CD4-positive, alpha-beta T cell (primary cell): Measurements from ENCODE around the gene PCDHGC4. TPM values are rescaled to one million over a fixed set of nuclear protein-coding genes. Genes with fewer than 3 reads are reported as not detected.
A peak's percentile ranks its signal among the peaks of the same experiment; 100 is the strongest.

ENCODE experiments used
- ATAC-seq: fragments of 200-7000 bp; cut with Tn5 transposase; one replicate; pipeline ENCODE4 v1.10.0; 2022; ENCODE audit warnings: mild to moderate bottlenecking; ENCODE audit not compliant: poor library complexity
- CTCF ChIA-PET: fragments of 350-600 bp; sonication (Branson Sonifier 250); formaldehyde crosslinking; loops from one replicate; lab custom pipeline; 2021; ENCODE audit warnings: antibody characterized with exemption, inconsistent platforms; lab: Charles Lee
- POLR2A ChIA-PET: fragments of 350-600 bp; sonication (Branson Sonifier 250); formaldehyde crosslinking; loops from one replicate; lab custom pipeline; 2021; ENCODE audit warnings: antibody characterized with exemption, inconsistent platforms; lab: Charles Lee
- DNase-seq, 14 experiments: peaks; one replicate each; pipeline ENCODE4 v3.0.0-alpha.2; 2013 to 2020; ENCODE audit warnings: mixed read lengths in 2 of 14
- H3K27ac ChIP-seq, 2 donors: one replicate each; pipeline versions ENCODE4 v1.5.1 to v1.7.0; 2013; ENCODE audit warnings: low read length in 2 of 2, low read depth in 1 of 2, mild to moderate bottlenecking in 1 of 2
- H3K27me3 ChIP-seq, 2 experiments: 1 replicate in 1 of 2; 2 replicates in 1 of 2; pipeline versions ENCODE4 v1.6.1 to v1.7.0; 2013; ENCODE audit warnings: low read length in 2 of 2, control low read depth in 1 of 2, mild to moderate bottlenecking in 1 of 2, moderate library complexity in 1 of 2; ENCODE audit not compliant: insufficient read depth in 2 of 2, control insufficient read depth in 1 of 2
- H3K36me3 ChIP-seq: one replicate; pipeline ENCODE4 v1.6.1; 2013; ENCODE audit warnings: low read length, control low read depth; ENCODE audit not compliant: insufficient read depth
- H3K4me1 ChIP-seq: one replicate; pipeline ENCODE4 v1.6.1; 2013; ENCODE audit warnings: low read length, control low read depth; ENCODE audit not compliant: insufficient read depth
- H3K4me3 ChIP-seq: one replicate; pipeline ENCODE4 v1.5.1; 2013; ENCODE audit warnings: mild to moderate bottlenecking, low read length, moderate library complexity
- H3K9me3 ChIP-seq, 2 experiments: 1 replicate in 1 of 2; 2 replicates in 1 of 2; pipeline versions ENCODE4 v1.6.1 to v1.7.0; 2013; ENCODE audit warnings: low read length in 2 of 2, mild to moderate bottlenecking in 2 of 2, control low read depth in 1 of 2, moderate library complexity in 1 of 2; ENCODE audit not compliant: control insufficient read depth in 1 of 2, insufficient read depth in 1 of 2
- H3K27ac Mint-ChIP-seq: one replicate; pipeline ENCODE4 v1.8.0; 2020; ENCODE audit warnings: mixed read lengths
- H3K27me3 Mint-ChIP-seq: one replicate; pipeline ENCODE4 v1.8.0; 2021; ENCODE audit warnings: mixed read lengths
- H3K36me3 Mint-ChIP-seq: one replicate; pipeline ENCODE4 v1.8.0; 2021; ENCODE audit warnings: low read depth, mixed read lengths
- H3K4me1 Mint-ChIP-seq: one replicate; pipeline ENCODE4 v1.8.0; 2021; ENCODE audit warnings: low read depth, mixed read lengths
- H3K4me3 Mint-ChIP-seq: one replicate; pipeline ENCODE4 v1.8.0; 2020; ENCODE audit warnings: mild to moderate bottlenecking, mixed read lengths
- H3K9me3 Mint-ChIP-seq: one replicate; pipeline ENCODE4 v1.8.0; 2020; ENCODE audit warnings: mixed read lengths
- CTCF ChIP-seq: fragments of 200-600 bp; IDR thresholded peaks from one replicate; pipeline ENCODE4 v1.8.0; 2022; ENCODE audit warnings: antibody characterized with exemption, mild to moderate bottlenecking
- intact Hi-C, 2 experiments: fragments of 100-400 bp; cut with DNase I in 1 of 2; cut with micrococcal nuclease in 1 of 2; formaldehyde crosslinking; loops; one replicate each; pipeline versions ENCODE4 v1.15.1 to v1.9.0; 2023 to 2025; cut with DNase I, micrococcal nuclease
- total RNA-seq, 174 experiments: library from RNA in 2 of 174; stranded (reverse) in 2 of 174; gene quantifications; one replicate each; pipeline ENCODE4 v1.2.3 and lab custom pipeline; 2021 to 2026

The PCDHGC4 gene
- total RNA-seq, 2 experiments from 2014 or later, result not detected

- Histone ChIP-seq H3K27ac (no peak overlapping the region), H3K4me1 (no peaks in the 10 kb centered on the region), H3K9me3 (no peaks in the 10 kb centered on the region), H3K36me3 (peaks cover 70% of the 10 kb centered on the region), H3K4me3 (no peak overlapping the region), H3K27me3 (no peaks in the 10 kb centered on the region)
- Mint-ChIP-seq H3K36me3 (peaks cover 34% of the 10 kb centered on the region), H3K9me3 (no peaks in the 10 kb centered on the region), H3K4me3 (no peak overlapping the region), H3K27me3 (no peaks in the 10 kb centered on the region), H3K4me1 (peaks cover 4% of the 10 kb centered on the region), H3K27ac (peak overlapping the region; percentile 35)
- ATAC-seq (no peak), DNase-seq (no peak)
- ChIA-PET POLR2A (no interaction called here), CTCF (interaction anchor here (0.9 to 1.3 kb wide), 2 partner anchors 33 to 214 kb away, joined by 3 to 6 read pairs; partner anchors contain the start of gene TAF7)
- intact Hi-C loops, result no loop called here
- no peak for TF ChIP-seq CTCF
Measured at GRCh38 chr5:141533897-141534296, 49.1 kb downstream of the PCDHGC4 start.

- H3K27ac ChIP-seq, result no peak overlapping the region
- no peak for TF ChIP-seq CTCF
- Mint-ChIP-seq H3K4me1 (peaks cover 7% of the 10 kb centered on the region), H3K27ac (peak overlapping the region; percentile 35), H3K36me3 (peaks cover 41% of the 10 kb centered on the region), H3K27me3 (no peaks in the 10 kb centered on the region), H3K4me3 (no peak overlapping the region), H3K9me3 (no peaks in the 10 kb centered on the region)
- H3K9me3 ChIP-seq, result no peaks in the 10 kb centered on the region
- no peak overlapping the region for H3K4me3 ChIP-seq
- ATAC-seq, result no peak
- intact Hi-C loops, result no loop called here
- no peaks in the 10 kb centered on the region for H3K27me3 ChIP-seq
- no peaks in the 10 kb centered on the region for H3K4me1 ChIP-seq
- CTCF ChIA-PET, result interaction anchor here (0.6 to 3.0 kb wide), 3 partner anchors 11 to 303 kb away, joined by 3 to 11 read pairs (median 3); partner anchors contain the start of gene TAF7
- no peak for DNase-seq
- POLR2A ChIA-PET, result no interaction called here
- peaks cover 65% of the 10 kb centered on the region for H3K36me3 ChIP-seq
Measured at GRCh38 chr5:141534492-141535213, 49.8 kb downstream of the PCDHGC4 start.

Other genes with a start within 250 kb of the PCDHGC4 start
- gene PCDHB15, start 239.6 kb upstream of the PCDHGC4 start, total RNA-seq, result not detected
- gene SLC25A2, start 181.0 kb upstream of the PCDHGC4 start, total RNA-seq, result under 1 TPM in 1 of 2 experiments, not detected in 1; 0.22 TPM
- 10 to 100 TPM; 80.5 TPM for gene TAF7, start 164.2 kb upstream of the PCDHGC4 start, total RNA-seq
- not detected for gene PCDHGA1, start 154.5 kb upstream of the PCDHGC4 start, total RNA-seq
- gene PCDHGA2, start 146.3 kb upstream of the PCDHGC4 start, total RNA-seq, result not detected
- not detected for gene PCDHGA3, start 141.2 kb upstream of the PCDHGC4 start, total RNA-seq
- gene PCDHGB1, start 134.9 kb upstream of the PCDHGC4 start, total RNA-seq, result under 1 TPM in 1 of 2 experiments, not detected in 1; 0.05 TPM
- under 1 TPM; 0.08 TPM for gene PCDHGA4, start 130.0 kb upstream of the PCDHGC4 start, total RNA-seq
- under 1 TPM; 0.19 to 0.20 TPM for gene PCDHGB2, start 125.0 kb upstream of the PCDHGC4 start, total RNA-seq
- gene PCDHGA5, start 120.9 kb upstream of the PCDHGC4 start, total RNA-seq, result under 1 TPM in 1 of 2 experiments, not detected in 1; 0.08 TPM
- under 1 TPM; 0.11 to 0.28 TPM for gene PCDHGB3, start 114.8 kb upstream of the PCDHGC4 start, total RNA-seq
- gene PCDHGA6, start 111.1 kb upstream of the PCDHGC4 start, total RNA-seq, result under 1 TPM in 1 of 2 experiments, not detected in 1; 0.11 TPM
- gene PCDHGA7, start 102.3 kb upstream of the PCDHGC4 start, total RNA-seq, result not detected
- gene PCDHGB4, start 97.3 kb upstream of the PCDHGC4 start, total RNA-seq, result not detected
- gene PCDHGA8, start 92.4 kb upstream of the PCDHGC4 start, total RNA-seq, result not detected
- under 1 TPM; 0.14 to 0.20 TPM for gene PCDHGB5, start 87.1 kb upstream of the PCDHGC4 start, total RNA-seq
- not detected for gene PCDHGA9, start 82.3 kb upstream of the PCDHGC4 start, total RNA-seq
- gene PCDHGB6, start 77.0 kb upstream of the PCDHGC4 start, total RNA-seq, result under 1 TPM in 1 of 2 experiments, not detected in 1; 0.06 TPM
- under 1 TPM in 1 of 2 experiments, not detected in 1; 0.08 TPM for gene PCDHGA10, start 72.0 kb upstream of the PCDHGC4 start, total RNA-seq
- not detected for gene PCDHGB7, start 67.4 kb upstream of the PCDHGC4 start, total RNA-seq
- gene PCDHGA11, start 64.0 kb upstream of the PCDHGC4 start, total RNA-seq, result not detected
- gene PCDHGA12, start 54.5 kb upstream of the PCDHGC4 start, total RNA-seq, result not detected
- gene PCDHGC3, start 9.1 kb upstream of the PCDHGC4 start, total RNA-seq, result not detected
- gene PCDHGC5, start 4.1 kb downstream of the PCDHGC4 start, total RNA-seq, result not detected
- 100 to 1,000 TPM; 159 to 161 TPM for gene DIAPH1, start 134.0 kb downstream of the PCDHGC4 start, total RNA-seq
- 10 to 100 TPM; 51.1 to 52.7 TPM for gene HDAC3, start 151.8 kb downstream of the PCDHGC4 start, total RNA-seq
- 10 to 100 TPM; 10.9 to 11.4 TPM for gene RELL2, start 152.0 kb downstream of the PCDHGC4 start, total RNA-seq
- gene FCHSD1, start 166.4 kb downstream of the PCDHGC4 start, total RNA-seq, result 10 to 100 TPM; 79.8 to 86.8 TPM
- gene ARAP3, start 197.2 kb downstream of the PCDHGC4 start, total RNA-seq, result under 1 TPM; 0.30 to 0.31 TPM